ENCODE measurements around the gene APBB2. TPM values are rescaled to one million over a fixed set of nuclear protein-coding genes. Genes with fewer than 3 reads are reported as not detected.

APBB2 gene
- total RNA-seq, 1 experiment from 2014 or later, result 56.8 TPM

DNA sequence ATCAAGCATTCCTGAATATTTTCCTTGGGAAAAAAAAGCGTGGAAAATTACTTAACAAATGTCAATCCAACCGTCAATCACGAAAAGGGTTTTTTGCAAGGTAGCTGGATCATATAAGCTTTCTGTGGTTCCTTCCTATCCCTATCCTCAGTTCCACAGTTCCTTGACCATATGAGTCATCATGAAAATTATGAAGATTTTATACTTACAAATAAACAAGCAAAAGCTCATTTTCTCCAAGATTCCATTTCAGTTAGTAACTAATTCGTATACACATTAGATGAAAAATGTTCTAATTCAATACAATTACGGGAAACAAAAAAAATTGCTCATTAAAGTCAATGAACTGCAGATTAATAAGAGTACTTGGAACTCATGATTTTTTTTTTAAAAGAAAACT is 235.8 kb downstream of the APBB2 start:
- no peak for DNase-seq (ENCODE audit: low spot score)

DNA sequence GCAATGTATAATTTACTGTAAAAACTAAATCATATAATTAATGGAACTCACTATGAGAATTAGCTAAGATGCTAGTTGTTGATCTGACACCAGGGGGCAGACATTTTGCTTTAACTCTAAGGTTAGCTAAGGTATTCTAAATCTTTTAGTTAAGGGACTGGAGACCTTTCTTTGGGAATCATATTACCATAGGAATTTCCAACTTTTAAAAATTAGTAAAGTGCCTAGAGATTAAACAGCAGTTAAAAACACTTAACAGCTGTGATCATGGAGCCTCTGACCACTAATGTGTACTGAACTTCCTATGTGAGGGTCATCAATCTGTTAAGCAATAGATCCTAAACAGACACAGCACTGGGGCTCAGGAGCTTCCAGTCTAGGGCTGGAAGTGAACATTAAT is 238.0 kb downstream of the APBB2 start:
- peak; percentile 55 for DNase-seq (ENCODE audit: low spot score)

DNA sequence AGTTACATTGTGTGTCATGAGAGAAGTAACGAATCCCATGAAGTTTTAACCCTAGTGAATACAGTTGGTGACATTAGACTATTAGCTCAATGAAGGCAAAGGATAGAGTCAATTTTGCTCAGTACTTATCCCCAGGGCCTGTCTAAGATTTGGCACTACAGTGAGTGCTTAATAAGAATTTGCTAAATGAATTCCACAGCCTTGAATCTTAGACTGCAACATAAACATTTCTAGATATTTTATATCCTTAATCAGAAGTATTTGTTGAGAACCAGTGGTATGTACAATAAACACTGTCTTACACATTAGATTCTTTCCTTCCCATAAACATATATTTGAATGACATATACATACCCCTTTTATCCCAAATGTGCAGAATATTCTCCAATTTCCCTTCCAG is 241.6 kb downstream of the APBB2 start:
- DNase-seq (ENCODE audit: low spot score), result no peak

DNA sequence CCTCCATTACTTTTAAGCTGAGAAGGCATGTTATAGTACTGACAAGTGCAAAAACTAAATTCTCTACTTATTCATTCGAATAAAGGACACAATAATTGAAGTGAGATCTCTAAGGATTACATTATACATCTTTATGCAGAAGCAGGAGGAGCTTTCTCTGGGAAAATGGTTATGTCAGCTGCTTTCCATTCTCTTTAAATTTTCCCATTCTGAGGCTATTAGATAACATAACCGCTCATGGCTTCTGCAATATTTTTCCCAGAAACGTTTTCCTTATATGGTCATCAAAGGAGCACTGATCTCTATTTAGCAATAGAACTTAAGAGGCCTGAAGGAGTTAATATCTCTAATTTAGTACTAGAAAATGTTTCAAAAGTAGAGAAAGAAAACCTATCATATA is 243.0 kb downstream of the APBB2 start:
- no peak for DNase-seq (ENCODE audit: low spot score)

DNA sequence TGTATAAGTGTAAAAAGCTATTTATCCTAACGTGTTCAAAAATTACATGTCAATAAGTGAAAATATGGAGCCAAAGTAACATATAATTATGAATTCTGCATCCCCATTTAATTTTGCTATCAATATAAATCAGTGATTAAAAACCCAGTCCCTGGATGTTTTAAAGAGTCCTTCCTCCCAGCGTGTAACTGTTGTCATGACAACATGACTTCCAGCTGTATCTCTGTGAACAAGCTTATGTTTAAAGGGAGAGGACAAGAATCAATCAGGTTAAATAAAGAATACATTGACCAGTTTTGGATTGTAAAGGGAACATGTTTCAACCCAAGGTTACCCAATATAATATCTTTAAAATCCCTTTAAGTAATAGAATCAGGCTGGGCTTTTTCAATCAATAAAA is 244.8 kb downstream of the APBB2 start:
- DNase-seq (ENCODE audit: low spot score), result no peak

DNA sequence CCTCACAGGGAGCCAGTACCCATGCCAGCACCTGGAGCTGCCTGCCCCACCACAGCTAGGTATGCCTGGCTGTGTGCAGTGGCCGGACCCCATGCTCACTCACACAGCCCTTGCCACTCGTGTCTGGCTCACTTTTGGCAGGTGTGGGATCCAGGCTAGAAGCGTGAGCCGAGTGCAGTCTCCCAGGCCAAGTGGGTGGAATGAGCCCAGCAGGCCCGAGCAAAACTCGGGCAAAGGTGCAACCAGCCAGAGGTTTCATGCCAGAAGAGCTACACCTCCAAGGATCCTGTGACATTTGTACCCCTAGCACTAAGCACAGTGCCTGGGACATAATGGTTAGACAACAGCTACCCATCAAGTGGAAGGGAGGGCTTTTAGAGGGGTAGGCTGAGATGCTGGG is 246.8 kb downstream of the APBB2 start:
- no peak for DNase-seq (ENCODE audit: low spot score)

DNA sequence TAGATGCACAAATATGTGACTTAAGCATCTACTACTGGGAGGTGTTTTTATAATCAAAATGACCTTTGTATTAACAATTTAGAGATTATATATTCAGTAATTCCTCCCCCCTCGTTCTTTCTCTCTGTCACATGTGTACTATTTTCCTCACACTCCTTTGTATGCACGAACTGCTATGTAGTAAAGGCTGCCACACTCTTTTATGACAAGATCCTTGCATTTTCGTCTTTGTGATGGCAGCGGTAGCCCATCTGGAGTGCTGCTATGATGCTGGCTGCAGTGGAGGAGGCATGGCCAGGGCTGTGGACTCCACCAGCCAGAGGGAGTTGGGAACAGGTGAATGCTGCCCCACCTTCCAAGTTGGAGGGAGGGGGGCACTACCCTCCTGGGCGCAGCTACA is 248.3 kb downstream of the APBB2 start:
- no peak for DNase-seq (ENCODE audit: low spot score)

DNA sequence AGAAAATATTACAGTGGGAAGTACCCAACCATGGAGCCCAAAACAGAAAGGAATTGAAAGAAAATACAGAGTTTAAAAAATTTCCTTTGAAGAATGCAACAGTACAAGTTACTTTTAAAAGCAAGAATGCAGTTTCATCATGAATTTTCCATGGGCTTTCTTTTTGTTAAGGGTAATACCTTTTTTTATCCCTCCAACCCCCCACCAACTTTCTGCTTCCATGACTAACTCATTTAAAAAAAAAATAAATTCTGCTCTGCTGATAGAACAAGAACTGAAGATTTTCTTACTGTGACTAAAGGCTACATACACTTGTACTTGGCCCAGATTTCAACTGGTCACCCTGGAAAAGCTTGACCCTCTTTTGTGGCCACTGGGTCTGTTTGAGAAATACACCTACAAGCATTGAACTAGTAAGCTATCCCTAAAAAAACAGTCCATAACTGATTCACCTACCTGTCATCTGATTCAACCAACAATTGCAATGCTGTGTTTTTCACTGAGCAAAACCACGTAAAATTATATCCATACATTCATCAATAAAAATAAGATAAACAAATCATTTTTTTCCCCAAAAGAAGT is 250.4 kb downstream of the APBB2 start:
- DNase-seq (ENCODE audit: low spot score), result no peak

DNA sequence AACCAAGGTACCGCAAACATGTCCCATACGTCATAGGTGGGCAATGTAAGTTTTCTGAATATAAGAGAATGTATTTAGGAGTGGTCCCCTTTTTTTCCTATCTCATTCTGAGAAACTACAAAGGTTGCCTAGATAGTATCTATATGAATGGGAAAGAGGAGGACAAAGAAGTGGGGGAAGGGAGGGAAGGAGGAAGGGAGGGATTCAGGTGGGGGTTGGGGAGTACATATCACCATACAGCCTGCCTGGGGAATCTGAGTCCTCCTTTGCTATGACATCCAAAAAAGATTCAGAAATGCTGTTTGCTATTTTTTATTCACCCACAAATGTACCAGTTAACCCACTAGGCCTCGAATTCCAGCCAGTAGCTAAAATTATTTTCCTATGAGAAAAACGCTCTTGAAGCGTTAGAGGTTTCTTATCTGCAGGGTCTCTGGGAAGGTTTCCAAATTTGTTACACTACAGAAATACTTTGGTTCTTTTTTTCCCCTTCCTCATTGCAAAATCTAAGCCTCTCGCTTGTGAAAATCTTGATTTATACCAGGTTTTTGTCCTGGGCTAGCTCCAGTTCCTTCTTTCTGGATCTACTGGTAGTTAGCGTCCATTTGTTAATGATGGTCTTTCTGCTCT is 251.7 kb downstream of the APBB2 start:
- DNase-seq (ENCODE audit: low spot score), result no peak

DNA sequence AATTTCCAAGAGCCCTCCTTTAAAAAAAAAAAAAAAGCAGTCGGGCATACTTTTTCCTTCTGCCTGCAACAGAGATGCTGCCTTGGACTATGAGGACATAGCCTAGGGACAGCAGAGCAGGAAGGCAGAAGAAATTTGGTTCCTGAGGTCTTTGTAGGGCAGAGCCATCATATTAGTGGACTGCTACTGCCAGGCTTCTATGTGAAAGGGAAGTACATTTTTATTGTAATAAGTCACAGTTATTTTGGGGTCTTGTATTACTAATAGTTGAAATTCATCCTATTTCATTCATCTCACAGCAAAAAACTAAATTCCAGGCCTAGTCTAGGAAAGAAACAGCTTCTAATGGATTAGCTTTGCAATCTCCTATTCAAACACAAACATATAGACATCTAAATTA is 253.4 kb downstream of the APBB2 start:
- no peak for DNase-seq (ENCODE audit: low spot score)

DNA sequence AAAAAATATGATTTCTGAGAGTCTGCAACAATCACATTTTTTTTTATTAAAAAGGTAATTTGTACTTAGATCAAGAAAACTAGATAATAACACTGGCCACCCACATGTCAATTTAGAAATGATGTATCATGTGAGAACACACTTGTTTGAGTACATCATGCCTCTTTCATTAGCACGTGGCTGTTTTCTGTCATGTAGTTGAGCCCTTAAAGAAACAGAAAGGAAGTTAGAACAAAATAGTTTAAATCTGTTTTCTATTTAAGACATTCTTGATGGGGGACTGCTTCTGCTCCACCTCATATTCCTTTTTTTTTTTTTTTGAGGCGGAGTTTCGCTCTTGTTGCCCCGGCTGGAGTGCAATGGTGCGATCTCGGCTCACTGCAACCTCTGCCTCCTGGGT is 257.1 kb downstream of the APBB2 start:
- DNase-seq (ENCODE audit: low spot score), result no peak

DNA sequence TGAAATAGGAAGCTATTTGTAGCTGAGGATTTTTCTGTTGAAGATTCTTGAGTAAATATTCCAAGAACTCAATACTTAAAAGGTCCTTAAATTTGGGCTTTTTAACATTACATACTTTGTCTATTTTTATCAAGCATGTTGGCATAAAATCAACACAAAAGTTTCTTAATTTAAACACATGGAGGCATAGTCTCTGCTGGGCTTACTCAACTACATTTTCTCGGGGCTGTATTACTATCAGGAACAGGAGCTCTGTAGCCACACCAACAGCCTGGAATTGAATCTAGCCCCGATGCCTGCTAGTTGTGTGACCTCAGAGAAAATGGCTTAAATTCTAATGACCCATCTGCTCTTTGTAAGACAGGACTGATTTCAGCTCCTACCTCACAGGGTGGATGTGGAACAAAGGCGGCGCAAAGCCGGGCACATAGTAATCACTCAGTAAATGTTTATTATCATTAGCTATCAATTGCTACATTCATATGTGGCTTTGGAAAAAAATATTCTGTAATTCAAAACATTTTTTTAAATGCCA is 257.6 kb downstream of the APBB2 start:
- DNase-seq (ENCODE audit: low spot score), result no peak

DNA sequence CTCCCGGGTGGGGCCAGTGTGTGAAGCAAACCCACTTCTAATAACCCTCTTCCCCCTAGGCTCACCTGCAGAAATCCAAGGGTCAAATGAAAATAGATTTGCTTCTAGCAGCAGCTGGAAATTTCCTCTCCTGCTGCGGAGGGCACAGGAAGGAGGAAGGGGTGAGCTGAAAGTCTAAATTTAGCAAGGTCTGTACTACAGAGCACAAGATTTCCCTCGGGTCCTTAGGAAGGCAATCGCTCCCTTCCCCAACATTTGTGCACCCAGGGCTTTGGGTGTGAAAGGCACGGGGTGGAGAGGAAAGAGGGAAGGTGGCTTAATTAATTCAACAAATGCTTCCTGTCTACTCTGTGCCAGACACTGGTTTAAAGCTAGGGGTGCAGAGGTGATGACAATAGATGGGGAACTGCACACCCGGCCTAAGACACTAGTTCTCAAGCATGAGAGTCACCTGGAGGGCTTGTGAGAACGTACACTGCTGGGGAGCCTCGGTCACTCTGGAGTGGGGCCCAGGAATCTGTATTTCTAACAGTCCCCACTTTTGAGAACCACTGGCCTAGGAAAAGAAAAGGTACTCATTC is 260.2 kb downstream of the APBB2 start:
- no peak for DNase-seq (ENCODE audit: low spot score)

DNA sequence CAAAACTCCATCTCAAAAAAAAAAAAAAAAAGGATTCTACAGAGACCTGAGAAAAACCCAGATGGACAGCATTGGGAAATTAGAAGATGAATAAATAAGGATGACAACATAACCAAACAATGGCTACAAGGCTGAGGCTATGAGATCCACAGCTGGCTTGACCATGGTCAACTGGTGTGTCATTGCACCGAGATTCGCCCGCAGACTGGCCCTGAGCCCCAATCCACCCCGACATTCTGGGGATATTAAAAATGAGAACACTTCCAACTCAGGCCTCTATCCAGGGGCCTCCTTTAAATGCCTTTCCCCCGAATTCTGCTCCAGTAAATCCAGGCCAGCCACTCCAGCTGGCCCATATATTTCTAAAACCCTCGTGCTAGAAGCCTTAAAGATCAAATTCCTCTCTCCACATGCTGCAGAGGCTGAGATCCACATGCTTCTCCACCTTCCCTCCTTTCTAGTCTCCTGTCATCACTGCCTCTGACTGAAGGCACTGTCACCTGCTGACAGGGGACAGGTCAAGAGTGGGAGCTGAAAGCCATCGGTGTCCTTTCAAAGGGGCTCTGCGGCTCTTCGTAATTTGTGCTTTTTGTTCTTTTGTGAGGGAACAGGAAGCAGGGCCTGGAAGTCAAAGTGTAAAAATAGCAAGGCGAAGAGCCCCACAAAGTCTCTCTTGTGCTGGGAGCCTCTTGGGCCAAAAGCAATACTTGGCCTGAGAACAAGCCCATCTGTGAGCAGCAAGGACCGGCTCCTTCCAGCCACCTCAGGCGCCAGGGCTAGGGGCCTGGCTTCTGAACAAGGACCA is 260.9 kb downstream of the APBB2 start:
- no peak for DNase-seq (ENCODE audit: low spot score)

DNA sequence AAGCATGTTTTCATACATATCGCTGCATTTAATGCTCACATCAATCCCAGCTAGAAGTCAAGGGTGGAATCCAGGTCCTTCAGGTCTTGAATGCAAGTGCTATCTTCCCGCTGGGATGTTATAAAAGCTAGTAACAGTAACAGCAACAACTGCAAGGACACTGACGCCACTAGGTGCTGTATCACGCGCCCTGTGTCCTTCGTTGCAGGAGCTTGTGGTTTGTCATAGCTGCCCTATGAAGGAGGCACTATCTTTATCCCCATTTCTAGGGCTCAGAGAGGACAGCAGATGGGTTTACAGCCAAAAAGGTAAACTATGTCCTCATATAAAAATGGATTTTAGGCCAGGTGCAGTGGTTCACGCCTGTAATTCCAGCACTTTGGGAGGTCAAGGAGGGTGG is 261.7 kb downstream of the APBB2 start:
- DNase-seq (ENCODE audit: low spot score), result no peak

DNA sequence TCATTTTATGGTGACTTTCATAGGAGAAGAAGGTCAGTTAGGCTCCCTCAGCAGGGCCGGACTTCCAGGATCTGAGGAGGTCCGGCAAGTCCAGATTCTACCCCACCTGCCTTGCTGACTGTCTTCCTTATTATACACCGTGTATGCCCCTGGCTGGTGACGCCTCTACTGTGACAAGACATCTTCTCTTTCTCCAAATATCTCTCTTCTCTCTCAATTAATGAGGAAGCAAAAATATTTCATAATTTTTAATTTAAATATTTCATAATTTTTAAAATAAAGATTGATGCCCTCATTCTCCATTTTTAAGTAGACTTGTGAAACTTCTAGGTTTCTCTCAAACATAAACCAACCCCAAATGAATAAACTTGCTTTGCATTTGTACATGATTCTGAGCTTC is 262.1 kb downstream of the APBB2 start:
- DNase-seq (ENCODE audit: low spot score), result no peak

DNA sequence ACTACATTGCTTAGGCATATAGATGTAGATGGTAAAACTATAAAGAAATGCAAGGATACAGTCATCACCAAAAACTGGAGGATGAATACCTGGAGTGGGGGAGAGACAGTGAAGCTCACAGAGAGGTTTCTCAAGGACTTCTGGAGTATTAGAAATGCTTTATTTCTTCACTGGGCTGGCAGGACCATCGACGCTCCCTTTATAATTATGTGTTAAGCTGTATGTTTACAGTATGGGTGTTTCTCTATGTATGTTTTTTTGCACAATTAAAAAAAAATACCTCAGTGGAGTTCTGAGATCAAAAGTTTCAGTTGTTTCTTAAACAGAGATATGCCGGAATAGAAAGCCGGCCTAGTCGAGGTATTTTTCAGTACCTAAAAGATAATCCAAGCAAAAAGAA is 263.3 kb downstream of the APBB2 start:
- no peak for DNase-seq (ENCODE audit: low spot score)

DNA sequence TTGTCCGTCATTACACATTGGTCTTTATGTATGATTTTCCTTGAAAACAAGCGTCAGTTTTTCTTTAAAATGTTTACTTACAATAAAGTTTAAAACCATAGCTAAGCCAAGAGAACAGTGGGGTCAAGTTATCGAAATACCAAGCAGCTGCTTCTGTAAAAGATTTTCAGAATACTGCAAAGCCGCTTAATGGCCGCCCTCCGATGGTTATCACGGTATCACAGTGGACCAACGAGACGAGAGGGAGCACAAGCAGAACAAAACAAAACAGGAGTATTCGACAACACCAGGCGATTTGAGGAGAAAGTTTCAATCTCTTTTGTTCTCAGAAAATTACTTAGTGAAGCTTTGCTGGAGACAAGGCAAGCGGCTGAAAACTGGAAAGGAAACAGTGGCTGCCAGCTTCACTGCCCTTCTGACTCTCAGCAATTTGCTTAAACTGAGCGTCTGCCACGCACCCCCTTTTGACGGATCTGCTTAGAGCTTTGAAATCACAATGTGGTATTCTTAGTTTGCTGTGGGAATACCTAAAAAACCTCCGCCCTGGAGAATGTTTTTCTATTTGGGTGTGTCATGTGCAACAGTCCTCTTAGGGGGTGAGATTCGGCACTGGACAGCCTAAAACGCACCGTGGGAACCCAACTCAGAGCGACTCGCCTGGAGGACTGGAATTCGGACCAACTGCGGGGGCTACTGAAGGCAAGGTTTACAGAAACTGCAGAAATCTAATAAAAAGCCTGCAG is 264.8 kb downstream of the APBB2 start:
- DNase-seq (ENCODE audit: low spot score), result no peak

DNA sequence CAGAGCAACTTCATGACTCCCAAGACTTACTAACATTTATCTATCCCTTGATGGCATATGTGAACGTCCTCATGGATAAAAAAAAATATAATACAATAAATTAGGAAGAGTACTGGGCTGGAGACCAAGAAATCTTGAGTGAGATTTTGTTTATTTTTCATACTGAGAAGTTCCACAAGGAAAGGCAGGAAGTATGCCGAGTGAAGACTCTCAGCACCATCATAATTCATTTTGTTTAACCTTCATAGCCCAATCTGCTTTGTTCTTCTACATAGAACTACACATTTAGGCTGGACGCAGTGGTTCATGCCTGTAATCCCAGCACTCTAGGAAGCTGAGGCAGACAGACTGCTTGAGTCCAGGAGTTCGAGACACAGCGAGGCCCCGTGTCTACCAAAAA is 266.3 kb downstream of the APBB2 start:
- no peak for DNase-seq (ENCODE audit: low spot score)

DNA sequence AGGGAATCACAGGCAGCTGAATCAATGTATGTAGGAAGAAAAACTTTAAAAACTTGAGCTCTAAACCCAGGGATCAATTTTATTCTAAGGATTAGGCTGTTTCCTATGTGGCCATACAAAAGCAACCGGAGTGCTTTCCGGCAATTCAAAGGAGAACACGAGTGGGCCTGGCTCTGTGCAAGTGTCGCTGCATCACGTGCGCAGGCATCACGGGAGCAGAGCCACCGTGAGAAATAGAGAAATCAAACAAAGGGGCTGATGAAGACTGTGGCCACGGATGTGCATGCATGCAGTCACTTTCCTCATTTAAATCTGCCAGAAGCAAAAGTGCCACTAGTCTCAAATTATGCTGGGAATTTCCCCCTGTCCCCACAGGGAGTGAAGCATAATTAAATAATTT is 267.7 kb downstream of the APBB2 start:
- DNase-seq (ENCODE audit: low spot score), result no peak

DNA sequence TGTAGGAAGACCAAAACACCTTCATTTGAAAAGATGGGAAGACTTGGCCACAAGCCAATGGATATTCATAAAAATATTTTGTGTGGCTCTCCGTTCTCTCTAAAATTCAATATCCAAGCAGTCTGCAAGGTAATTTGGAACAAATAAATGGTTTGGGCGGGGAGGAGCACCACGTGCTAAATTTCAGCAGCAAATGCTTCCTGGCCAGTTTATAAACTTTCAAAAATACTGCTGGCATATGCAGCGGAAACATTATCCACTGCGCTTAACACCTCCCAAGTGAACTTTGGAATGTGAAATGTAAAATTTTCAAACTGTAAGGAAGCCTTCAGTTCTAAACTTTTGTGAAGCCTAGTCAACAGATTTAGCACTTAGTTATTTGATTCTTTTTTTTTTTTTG is 273.6 kb downstream of the APBB2 start:
- no peak for DNase-seq (ENCODE audit: low spot score)

DNA sequence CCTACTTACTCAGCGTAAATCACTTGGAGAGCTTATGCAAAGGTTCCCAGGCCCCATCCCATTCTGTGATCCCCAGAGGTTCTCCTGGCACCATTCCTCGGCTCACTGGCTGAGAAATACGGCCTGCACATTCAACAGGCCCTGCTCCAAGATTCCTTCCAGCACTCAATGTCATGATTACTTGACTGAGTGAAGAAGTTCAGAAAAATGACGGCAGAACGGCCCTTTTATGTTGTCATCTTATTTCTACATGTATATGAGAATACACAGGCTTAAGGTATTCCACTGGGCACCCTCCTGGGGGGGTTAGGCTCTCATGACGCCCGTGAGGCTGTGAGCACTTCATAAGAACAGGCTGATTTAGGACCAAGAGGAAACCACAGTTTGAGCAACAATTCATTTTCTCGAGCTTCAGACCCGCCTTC is 274.0 kb downstream of the APBB2 start:
- no peak for DNase-seq (ENCODE audit: low spot score)

Measured in A172 (cell line).